B cell (primary cell): ENCODE measurements around the gene MYH15.

Experiments
- EZH2 ChIP-seq: IDR thresholded peaks from 2 replicates; pipeline ENCODE4 v1.6.1; 2012; ENCODE audit warnings: borderline replicate concordance, low read depth, mild to moderate bottlenecking, moderate library complexity, low read length; ENCODE audit not compliant: insufficient read depth, poor library complexity, severe bottlenecking
- TF ChIP-seq, protein P1 (sequence below): fragments of 200-600 bp; IDR thresholded peaks from one replicate; pipeline ENCODE4 v1.8.0; 2022; ENCODE audit warnings: antibody characterized with exemption, mild to moderate bottlenecking

DNA sequence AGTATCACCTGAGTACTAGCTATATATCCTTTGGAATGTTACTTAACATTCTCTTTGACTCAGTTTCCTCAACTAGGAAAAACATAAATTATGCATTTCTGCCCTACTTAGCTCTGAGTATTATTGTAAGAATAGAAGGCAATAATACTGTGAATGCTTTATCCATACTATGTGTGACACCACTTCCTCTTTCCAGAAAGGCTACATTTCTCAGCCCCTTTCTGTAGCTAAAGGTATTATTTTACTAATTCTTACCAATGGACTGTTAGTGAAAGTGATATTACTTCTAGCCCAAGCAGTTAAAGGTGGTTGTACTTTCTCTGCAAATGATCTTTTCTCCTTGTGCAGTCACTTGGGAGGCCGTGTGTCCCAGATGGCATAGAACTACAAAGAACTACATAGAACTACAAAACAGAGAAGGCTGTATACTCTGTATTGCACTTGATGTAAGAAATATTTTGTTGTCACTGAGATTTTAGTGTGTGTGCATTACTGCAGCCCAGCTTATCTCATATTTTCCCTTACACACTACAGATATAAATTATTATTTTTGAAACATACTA, 35.1 kb downstream of the MYH15 start:
- TF ChIP-seq, protein P1, sequence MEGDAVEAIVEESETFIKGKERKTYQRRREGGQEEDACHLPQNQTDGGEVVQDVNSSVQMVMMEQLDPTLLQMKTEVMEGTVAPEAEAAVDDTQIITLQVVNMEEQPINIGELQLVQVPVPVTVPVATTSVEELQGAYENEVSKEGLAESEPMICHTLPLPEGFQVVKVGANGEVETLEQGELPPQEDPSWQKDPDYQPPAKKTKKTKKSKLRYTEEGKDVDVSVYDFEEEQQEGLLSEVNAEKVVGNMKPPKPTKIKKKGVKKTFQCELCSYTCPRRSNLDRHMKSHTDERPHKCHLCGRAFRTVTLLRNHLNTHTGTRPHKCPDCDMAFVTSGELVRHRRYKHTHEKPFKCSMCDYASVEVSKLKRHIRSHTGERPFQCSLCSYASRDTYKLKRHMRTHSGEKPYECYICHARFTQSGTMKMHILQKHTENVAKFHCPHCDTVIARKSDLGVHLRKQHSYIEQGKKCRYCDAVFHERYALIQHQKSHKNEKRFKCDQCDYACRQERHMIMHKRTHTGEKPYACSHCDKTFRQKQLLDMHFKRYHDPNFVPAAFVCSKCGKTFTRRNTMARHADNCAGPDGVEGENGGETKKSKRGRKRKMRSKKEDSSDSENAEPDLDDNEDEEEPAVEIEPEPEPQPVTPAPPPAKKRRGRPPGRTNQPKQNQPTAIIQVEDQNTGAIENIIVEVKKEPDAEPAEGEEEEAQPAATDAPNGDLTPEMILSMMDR: no peak
- TF ChIP-seq EZH2: no peak
